Vagina (tissue), 2 donors: Measurements from ENCODE around the gene FCAMR. TPM values are rescaled to one million over a fixed set of nuclear protein-coding genes. Genes with fewer than 3 reads are reported as not detected.

Experiments used
- DNase-seq, 2 donors: peaks; one replicate each; pipeline ENCODE4 v3.0.0-alpha.2; 2017; ENCODE audit errors: extremely low spot score in 2 of 2
- H3K27ac ChIP-seq: fragments of 200-600 bp; sonication (generic); one replicate; pipeline ENCODE4 v1.5.1; 2019
- H3K27me3 ChIP-seq: fragments of 200-600 bp; sonication (generic); one replicate; pipeline ENCODE4 v1.5.1; 2019
- H3K36me3 ChIP-seq, 2 donors: fragments of 200-600 bp; sonication (generic); one replicate each; pipeline ENCODE4 v1.5.1; 2017 to 2019
- H3K4me1 ChIP-seq: fragments of 200-600 bp; sonication (generic); one replicate; pipeline ENCODE4 v1.5.1; 2019
- H3K4me3 ChIP-seq, 2 donors: fragments of 200-600 bp; sonication (generic); 1 replicate in 1 of 2; 2 replicates in 1 of 2; pipeline ENCODE4 v1.5.1; 2016 to 2019
- H3K9me3 ChIP-seq: fragments of 200-600 bp; sonication (generic); one replicate; pipeline ENCODE4 v1.5.1; 2019
- CTCF ChIP-seq, 3 experiments: fragments of 450-650 bp in 2 of 3; fragments of 200-600 bp in 1 of 3; sonication (generic) in 1 of 3; IDR thresholded peaks; one replicate each; pipeline ENCODE4 v1.5.1; 2017 to 2019; ENCODE audit warnings: antibody characterized with exemption in 3 of 3, mild to moderate bottlenecking in 2 of 3, moderate library complexity in 2 of 3
- POLR2A ChIP-seq, 2 donors: fragments of 450-650 bp; IDR thresholded peaks; one replicate each; pipeline ENCODE4 v1.6.1; 2017; ENCODE audit warnings: antibody characterized with exemption in 2 of 2, mild to moderate bottlenecking in 2 of 2, moderate library complexity in 2 of 2
- POLR2AphosphoS5 ChIP-seq, 2 donors: sonication (generic); formaldehyde crosslinking; IDR thresholded peaks; one replicate each; pipeline ENCODE4 v1.9.0; 2017; ENCODE audit warnings: antibody characterized with exemption in 2 of 2, mild to moderate bottlenecking in 2 of 2, low read depth in 1 of 2; ENCODE audit not compliant: insufficient read depth in 1 of 2
- intact Hi-C: fragments of 100-400 bp; cut with DNase I; formaldehyde crosslinking; loops from one replicate; pipeline ENCODE4 v1.15.1; 2023
- total RNA-seq: library from RNA; depleted of rRNA; stranded (reverse); fragments of >200 nt; gene quantifications from one replicate; pipeline ENCODE4 v1.2.3, GENCODE V29; 2016

Gene FCAMR
- total RNA-seq, 1 donor from 2014 or later = not detected

DNA sequence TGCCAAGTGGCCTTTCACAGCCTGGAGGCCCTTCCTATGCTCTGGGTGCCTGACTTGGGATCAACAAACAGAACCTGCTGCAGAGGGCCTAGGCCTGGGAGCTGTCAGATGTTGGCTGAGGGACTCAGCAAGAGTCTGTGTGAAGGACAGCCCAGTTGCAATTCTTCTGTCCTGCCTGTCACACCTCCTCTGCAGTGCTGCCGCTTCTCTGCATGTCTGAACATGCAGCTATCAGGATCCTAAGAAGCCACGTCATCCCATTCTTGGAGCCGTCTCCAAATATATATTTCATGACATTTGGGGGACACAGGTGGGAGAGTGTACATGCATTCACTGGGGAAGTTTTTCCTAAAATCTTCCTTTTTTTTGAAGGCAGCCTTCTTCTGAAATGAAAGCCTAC lies 8.6 kb downstream of the FCAMR start:
- Histone ChIP-seq H3K9me3 (no peaks in the 10 kb centered on the region), H3K4me3 (no peak overlapping the region), H3K27me3 (no peaks in the 10 kb centered on the region), H3K4me1 (no peaks in the 10 kb centered on the region), H3K36me3 (no peaks in the 10 kb centered on the region), H3K27ac (no peak overlapping the region)
- TF ChIP-seq POLR2AphosphoS5 (IDR thresholded peaks at IDR 0.05; ENCODE audit: insufficient read depth in 1 of 2, low read depth in 1 of 2) (peak in 1 of 2 donors; percentile 13), POLR2A (IDR thresholded peaks at IDR 0.05) (no peak), CTCF (IDR thresholded peaks at IDR 0.05) (no peak)
- intact Hi-C loops = no loop called here
- DNase-seq = no peak

DNA sequence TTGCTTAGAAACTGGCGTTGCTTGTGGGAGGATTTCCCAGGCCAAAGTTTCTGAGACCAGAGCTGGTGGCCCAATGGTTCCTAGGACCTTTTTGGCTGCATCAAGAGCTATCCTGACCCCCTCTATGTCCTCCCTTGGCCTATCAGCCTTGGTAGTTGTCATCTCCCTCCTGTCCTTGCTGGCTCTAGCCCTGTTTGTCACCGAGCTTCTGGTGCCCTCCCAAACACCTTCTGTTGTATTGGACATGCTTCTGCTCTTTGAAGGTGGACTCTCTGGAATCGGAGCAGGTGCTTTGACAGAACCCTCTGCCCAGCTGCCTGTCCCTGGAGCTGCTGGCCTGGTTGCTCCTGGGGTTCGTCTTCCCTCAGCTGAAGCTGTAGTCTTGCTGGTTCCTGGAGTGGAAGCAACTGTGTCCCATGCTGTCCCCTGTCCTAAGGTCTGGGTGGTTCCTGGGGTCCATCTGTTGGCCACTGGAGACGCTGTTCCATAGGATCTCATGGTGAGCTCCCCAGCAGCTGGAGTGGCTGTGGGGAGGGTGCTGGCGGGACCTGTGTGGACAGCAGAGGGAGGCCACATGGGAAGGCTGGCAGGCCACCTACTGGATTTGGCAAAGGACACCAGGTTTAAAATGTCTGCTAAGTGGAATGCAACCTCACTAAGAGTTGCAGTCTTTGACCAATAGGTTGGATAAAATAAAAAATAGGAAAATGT lies 9.4 kb downstream of the FCAMR start:
- H3K9me3 ChIP-seq = no peaks in the 10 kb centered on the region
- intact Hi-C loops = no loop called here
- no peak for TF ChIP-seq CTCF (IDR thresholded peaks at IDR 0.05)
- TF ChIP-seq POLR2AphosphoS5 (IDR thresholded peaks at IDR 0.05; ENCODE audit: insufficient read depth in 1 of 2, low read depth in 1 of 2) = no peak
- no peak for TF ChIP-seq POLR2A (IDR thresholded peaks at IDR 0.05)

GRCh38 chr1:206958144-206958543 lies 12.1 kb downstream of the FCAMR start:
- Histone ChIP-seq H3K4me3 (no peak overlapping the region), H3K36me3 (no peaks in the 10 kb centered on the region), H3K27ac (no peak overlapping the region), H3K4me1 (peaks cover 9% of the 10 kb centered on the region), H3K9me3 (no peaks in the 10 kb centered on the region), H3K27me3 (no peaks in the 10 kb centered on the region)
- intact Hi-C loops = no loop called here
- DNase-seq = no peak
- TF ChIP-seq POLR2AphosphoS5 (IDR thresholded peaks at IDR 0.05; ENCODE audit: insufficient read depth in 1 of 2, low read depth in 1 of 2) = no peak
- no peak for TF ChIP-seq POLR2A (IDR thresholded peaks at IDR 0.05)
- TF ChIP-seq CTCF (IDR thresholded peaks at IDR 0.05) = no peak

More for the DNA sequence above, 9.4 kb downstream of the FCAMR start:
- no peak for DNase-seq
- no peaks in the 10 kb centered on the region for H3K4me1 ChIP-seq
- H3K4me3 ChIP-seq = no peak overlapping the region
- H3K27me3 ChIP-seq = no peaks in the 10 kb centered on the region
- no peaks in the 10 kb centered on the region for H3K36me3 ChIP-seq
- no peak overlapping the region for H3K27ac ChIP-seq

DNA sequence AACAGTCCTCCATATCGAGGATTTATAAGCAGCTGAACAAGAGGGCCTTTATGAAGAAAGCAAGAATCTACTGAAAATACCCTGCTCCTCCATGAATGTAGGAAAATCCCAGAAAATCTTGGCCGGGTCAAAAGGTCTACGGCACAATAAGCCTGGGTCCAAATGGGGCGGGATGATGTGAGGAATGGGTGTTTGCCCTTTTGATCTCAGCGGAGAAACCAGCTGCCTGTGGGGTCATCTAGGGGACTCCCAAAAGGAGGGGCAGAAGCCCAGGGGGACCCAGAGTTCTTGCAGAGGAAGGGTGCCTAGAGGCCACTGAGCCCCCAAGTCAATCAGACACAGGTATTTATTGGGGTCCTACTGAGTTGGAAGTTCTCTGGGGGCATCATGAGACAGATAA lies 12.6 kb downstream of the FCAMR start:
- no peaks in the 10 kb centered on the region for H3K9me3 ChIP-seq
- no peak for DNase-seq
- intact Hi-C loops = no loop called here
- TF ChIP-seq CTCF (IDR thresholded peaks at IDR 0.05) (no peak), POLR2AphosphoS5 (IDR thresholded peaks at IDR 0.05; ENCODE audit: insufficient read depth in 1 of 2, low read depth in 1 of 2) (no peak), POLR2A (IDR thresholded peaks at IDR 0.05) (no peak)
- H3K27me3 ChIP-seq = no peaks in the 10 kb centered on the region
- H3K4me3 ChIP-seq = no peak overlapping the region
- H3K36me3 ChIP-seq = no peaks in the 10 kb centered on the region
- H3K27ac ChIP-seq = no peak overlapping the region
- peaks cover 9% of the 10 kb centered on the region for H3K4me1 ChIP-seq
